ENCODE measurements around the gene FGF14.

- no peak for TF ChIP-seq CTCF (IDR thresholded peaks at IDR 0.05; ENCODE audit: poor library complexity)
- no peak for TF ChIP-seq EZH2 (IDR thresholded peaks at IDR 0.05; ENCODE audit: borderline replicate concordance)
- no peak for TF ChIP-seq EZH2phosphoT487 (IDR thresholded peaks at IDR 0.05; ENCODE audit: low read depth, severe bottlenecking, unreplicated experiment)
Observed at GRCh38 chr13:101795025-101795424, 606.8 kb downstream of the FGF14 start.
